Fibroblast of mammary gland (primary cell): ENCODE measurements around the gene NEURL3.

Source experiments
- DNase-seq: peaks from one replicate; pipeline ENCODE4 v3.0.0-alpha.2; 2010; ENCODE audit warnings: low read depth
- H3K4me3 ChIP-seq: 2 replicates; pipeline ENCODE4 v1.5.1; 2011; ENCODE audit warnings: low read depth, mild to moderate bottlenecking, low read length, moderate library complexity; ENCODE audit not compliant: control insufficient read depth
- TF ChIP-seq, protein P1 (sequence below): conservative IDR thresholded peaks from 2 replicates; pipeline ENCODE4 v1.5.1; 2011; ENCODE audit warnings: low read depth, low read length, inconsistent platforms; ENCODE audit not compliant: control insufficient read depth, insufficient read depth

The NEURL3 gene

DNA sequence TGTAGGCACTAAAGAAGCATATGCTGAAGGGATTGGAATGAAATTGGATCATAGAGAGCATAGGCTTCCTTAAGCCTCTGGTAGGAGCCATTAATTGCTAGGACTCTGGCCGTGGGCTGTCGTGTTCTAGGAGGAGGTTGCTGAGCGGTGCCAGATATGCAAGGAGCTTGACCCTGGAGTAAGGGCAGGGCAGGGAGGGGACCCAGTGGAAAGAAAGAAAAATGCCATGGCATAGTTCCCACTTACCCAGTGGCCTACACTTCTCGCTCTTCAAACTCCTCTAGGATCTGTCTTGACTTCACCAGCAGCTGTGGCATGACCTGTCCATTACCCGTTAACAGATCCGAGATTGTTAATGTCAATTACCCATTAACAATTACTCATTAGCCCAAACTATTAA is 53.1 kb downstream of the NEURL3 start:
- no peak overlapping the region for H3K4me3 ChIP-seq
- TF ChIP-seq, protein P1, sequence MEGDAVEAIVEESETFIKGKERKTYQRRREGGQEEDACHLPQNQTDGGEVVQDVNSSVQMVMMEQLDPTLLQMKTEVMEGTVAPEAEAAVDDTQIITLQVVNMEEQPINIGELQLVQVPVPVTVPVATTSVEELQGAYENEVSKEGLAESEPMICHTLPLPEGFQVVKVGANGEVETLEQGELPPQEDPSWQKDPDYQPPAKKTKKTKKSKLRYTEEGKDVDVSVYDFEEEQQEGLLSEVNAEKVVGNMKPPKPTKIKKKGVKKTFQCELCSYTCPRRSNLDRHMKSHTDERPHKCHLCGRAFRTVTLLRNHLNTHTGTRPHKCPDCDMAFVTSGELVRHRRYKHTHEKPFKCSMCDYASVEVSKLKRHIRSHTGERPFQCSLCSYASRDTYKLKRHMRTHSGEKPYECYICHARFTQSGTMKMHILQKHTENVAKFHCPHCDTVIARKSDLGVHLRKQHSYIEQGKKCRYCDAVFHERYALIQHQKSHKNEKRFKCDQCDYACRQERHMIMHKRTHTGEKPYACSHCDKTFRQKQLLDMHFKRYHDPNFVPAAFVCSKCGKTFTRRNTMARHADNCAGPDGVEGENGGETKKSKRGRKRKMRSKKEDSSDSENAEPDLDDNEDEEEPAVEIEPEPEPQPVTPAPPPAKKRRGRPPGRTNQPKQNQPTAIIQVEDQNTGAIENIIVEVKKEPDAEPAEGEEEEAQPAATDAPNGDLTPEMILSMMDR = no peak
- no peak for DNase-seq

GRCh38 chr2:96449637-96450036 is 55.5 kb downstream of the NEURL3 start:
- no peak for DNase-seq
- TF ChIP-seq, protein P1 = no peak
- H3K4me3 ChIP-seq = no peak overlapping the region

- TF ChIP-seq, protein P1 = no peak
These were observed 56.0 kb downstream of the NEURL3 start for GRCh38 chr2:96449174-96449573.

GRCh38 chr2:96447726-96448125 is 57.4 kb downstream of the NEURL3 start:
- no peak for DNase-seq
- TF ChIP-seq, protein P1 = no peak
- H3K4me3 ChIP-seq = no peak overlapping the region

More at GRCh38 chr2:96449174-96449573, 56.0 kb downstream of the NEURL3 start:
- no peak overlapping the region for H3K4me3 ChIP-seq
- DNase-seq = no peak
